GM12873 (cell line): ENCODE results near the gene AAR2.

Experiments
- CTCF ChIP-seq: IDR thresholded peaks from 2 replicates; pipeline ENCODE4 v1.5.1; 2012; ENCODE audit warnings: low read depth, mild to moderate bottlenecking, moderate library complexity, low read length, control low read depth; ENCODE audit not compliant: insufficient read depth; ENCODE audit errors: missing control alignments

AAR2 gene

GRCh38 chr20:36236786-36237121 lies 476 bp downstream of the AAR2 start:
- no peak for TF ChIP-seq CTCF

- TF ChIP-seq CTCF = no peak
These were observed 1.2 kb downstream of the AAR2 start for GRCh38 chr20:36237477-36237876.

GRCh38 chr20:36238153-36238552 lies 1.9 kb downstream of the AAR2 start:
- no peak for TF ChIP-seq CTCF

GRCh38 chr20:36238760-36239159 lies 2.5 kb downstream of the AAR2 start:
- no peak for TF ChIP-seq CTCF

DNA sequence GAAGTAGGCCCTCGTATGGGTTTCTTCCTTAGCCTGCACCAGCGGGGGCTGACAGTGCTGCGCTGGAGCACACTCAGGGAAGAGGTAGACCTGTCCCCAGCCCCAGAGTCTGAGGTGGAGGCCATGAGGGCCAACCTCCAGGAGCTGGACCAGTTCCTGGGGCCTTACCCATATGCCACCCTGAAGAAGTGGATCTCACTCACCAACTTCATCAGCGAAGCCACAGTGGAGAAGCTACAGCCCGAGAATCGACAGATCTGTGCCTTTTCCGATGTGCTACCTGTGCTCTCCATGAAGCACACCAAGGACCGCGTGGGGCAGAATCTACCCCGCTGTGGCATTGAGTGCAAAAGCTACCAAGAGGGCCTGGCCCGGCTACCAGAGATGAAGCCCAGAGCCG lies 3.8 kb downstream of the AAR2 start:
- no peak for TF ChIP-seq CTCF

DNA sequence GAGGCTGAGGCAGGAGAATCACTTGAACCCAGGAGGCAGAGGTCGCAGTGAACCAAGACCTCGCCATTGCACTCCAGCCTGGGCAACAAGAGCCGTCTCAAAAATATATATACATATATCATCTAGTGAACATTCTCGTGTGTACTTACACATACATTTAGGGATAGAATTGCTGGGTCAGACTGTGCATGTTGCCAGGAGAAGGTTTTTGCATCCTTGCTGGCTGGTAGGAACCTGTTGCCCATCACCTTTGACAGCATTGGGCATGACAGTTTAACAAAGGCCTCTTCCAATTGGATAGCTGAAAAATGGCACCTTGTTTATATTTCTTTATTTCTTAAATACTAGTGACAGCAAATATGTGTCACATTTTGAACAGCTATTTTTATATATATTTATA lies 5.4 kb downstream of the AAR2 start:
- no peak for TF ChIP-seq CTCF

DNA sequence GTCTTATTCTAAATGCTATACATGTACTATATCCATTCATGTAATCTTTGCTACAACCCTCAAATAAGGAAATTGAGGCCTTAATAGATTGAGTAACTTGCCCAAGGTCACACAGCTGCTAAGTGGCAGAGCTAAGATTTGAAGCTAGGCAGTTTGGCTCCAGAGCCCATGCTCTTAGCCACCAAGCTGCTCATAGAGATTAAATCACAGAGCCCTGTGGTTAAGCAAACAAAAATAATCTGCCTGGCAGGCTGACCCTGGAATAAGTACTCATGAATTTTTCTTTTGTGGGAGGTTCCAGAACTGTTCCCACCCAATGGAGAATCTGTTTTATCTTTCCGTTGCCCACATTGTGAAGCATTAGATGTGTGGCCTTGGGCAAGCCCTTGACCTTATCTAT lies 7.4 kb downstream of the AAR2 start:
- no peak for TF ChIP-seq CTCF

- TF ChIP-seq CTCF = no peak
These were observed 10.1 kb downstream of the AAR2 start for GRCh38 chr20:36246401-36246800.
